ENCODE results near the gene UST. TPM values are rescaled to one million over a fixed set of nuclear protein-coding genes. Genes with fewer than 3 reads are reported as not detected.

Gene UST
- total and polyA plus RNA-seq, 2 experiments from 2014 or later, result 2.9 to 4.0 TPM

DNA sequence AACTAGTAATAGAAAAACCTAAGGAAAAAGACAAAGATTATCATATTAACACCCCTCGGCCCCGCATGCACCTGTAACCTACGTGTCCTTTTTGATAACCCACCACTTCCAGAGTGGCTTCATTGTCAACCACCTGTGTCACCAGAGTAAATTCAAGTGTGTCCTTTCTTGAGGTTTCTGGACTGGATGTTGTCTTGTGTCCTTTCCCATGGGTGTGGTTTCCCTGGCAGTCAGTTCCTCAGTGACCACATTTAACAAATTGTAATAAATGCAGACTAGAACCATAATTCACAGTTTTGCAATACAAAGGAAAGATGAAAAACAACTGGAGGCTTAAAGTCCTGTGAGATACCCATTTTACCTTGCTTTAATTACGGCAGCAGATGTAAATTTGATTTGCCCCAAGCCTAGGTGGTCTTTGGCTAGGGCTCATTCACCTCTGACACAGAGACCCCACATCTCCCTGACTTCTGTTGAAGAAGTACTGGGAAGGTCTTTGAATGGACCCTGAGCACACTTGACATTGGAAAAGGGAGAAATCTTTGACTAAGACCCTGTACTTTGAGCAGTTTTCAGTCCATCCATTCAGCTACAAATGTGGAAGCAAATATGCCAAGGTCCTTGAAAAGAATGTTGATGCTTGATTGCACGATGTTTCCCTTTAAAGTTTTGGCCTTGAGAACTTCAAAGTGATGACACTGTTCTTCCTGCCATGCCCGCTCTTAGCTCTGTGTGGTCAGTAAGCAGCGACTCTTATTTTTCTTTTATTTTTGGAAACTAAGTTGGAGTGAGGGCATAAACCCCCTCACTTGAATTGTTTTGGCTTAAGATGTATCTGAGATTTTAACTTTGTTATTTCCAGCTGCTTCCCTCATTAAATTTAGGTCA is 232.4 kb downstream of the UST start:
- Histone ChIP-seq H3K27me3 (no peaks in the 10 kb centered on the region), H3K9me3 (ENCODE audit: low read depth) (no peaks in the 10 kb centered on the region), H3K27ac (no peak overlapping the region), H3K4me1 (ENCODE audit: low read depth) (no peaks in the 10 kb centered on the region), H3K4me3 (no peak overlapping the region), H3K36me3 (no peaks in the 10 kb centered on the region)
- TF ChIP-seq CTCF (IDR thresholded peaks at IDR 0.05; ENCODE audit: low read depth, low read length), result no peak
- no peak for DNase-seq (ENCODE audit: low read depth in 1 of 2, low spot score in 1 of 2)

- Histone ChIP-seq H3K27ac (no peak overlapping the region), H3K4me1 (ENCODE audit: low read depth) (no peaks in the 10 kb centered on the region), H3K27me3 (no peaks in the 10 kb centered on the region), H3K36me3 (no peaks in the 10 kb centered on the region), H3K9me3 (ENCODE audit: low read depth) (no peaks in the 10 kb centered on the region), H3K4me3 (no peak overlapping the region)
- peak; percentile 14 to 31 for DNase-seq (ENCODE audit: low read depth in 1 of 2, low spot score in 1 of 2)
- no peak for TF ChIP-seq CTCF (IDR thresholded peaks at IDR 0.05; ENCODE audit: low read depth, low read length)
Observed at GRCh38 chr6:148980234-148980633, 233.4 kb downstream of the UST start.

DNA sequence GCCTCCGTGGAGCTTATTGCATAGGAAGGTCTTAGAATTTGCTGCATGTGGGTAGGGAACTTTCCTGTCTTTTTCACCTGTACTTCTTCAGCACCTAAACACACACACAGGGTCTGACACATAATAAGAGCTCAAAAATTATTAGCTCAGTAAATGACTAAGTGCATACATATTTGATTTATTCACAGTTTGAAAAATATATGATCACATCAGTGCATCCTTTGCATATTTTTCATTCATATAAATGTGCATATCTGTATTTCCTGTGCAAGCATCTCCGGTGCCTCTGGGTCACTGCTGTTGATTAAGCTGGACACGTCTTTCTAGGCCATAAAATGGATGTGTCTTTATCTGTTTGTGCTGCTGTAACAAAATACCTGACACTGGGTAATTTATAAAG is 234.7 kb downstream of the UST start:
- no peaks in the 10 kb centered on the region for H3K27me3 ChIP-seq
- TF ChIP-seq CTCF (IDR thresholded peaks at IDR 0.05; ENCODE audit: low read depth, low read length), result no peak
- no peak for DNase-seq (ENCODE audit: low read depth in 1 of 2, low spot score in 1 of 2)
- no peak overlapping the region for H3K4me3 ChIP-seq
- H3K36me3 ChIP-seq, result no peaks in the 10 kb centered on the region
- H3K4me1 ChIP-seq (ENCODE audit: low read depth), result no peaks in the 10 kb centered on the region
- no peaks in the 10 kb centered on the region for H3K9me3 ChIP-seq (ENCODE audit: low read depth)
- H3K27ac ChIP-seq, result no peak overlapping the region

- DNase-seq (ENCODE audit: low read depth in 1 of 2, low spot score in 1 of 2), result peak in 1 of 2 donors; percentile 9
- Histone ChIP-seq H3K4me1 (ENCODE audit: low read depth) (no peaks in the 10 kb centered on the region), H3K9me3 (ENCODE audit: low read depth) (no peaks in the 10 kb centered on the region), H3K36me3 (no peaks in the 10 kb centered on the region), H3K27me3 (no peaks in the 10 kb centered on the region), H3K4me3 (no peak overlapping the region), H3K27ac (no peak overlapping the region)
- no peak for TF ChIP-seq CTCF (IDR thresholded peaks at IDR 0.05; ENCODE audit: low read depth, low read length)
Observed at GRCh38 chr6:148983101-148983761, 236.4 kb downstream of the UST start.

GRCh38 chr6:148983966-148984365 is 237.1 kb downstream of the UST start:
- H3K4me1 ChIP-seq (ENCODE audit: low read depth), result no peaks in the 10 kb centered on the region
- no peaks in the 10 kb centered on the region for H3K36me3 ChIP-seq
- no peak overlapping the region for H3K4me3 ChIP-seq
- no peak for TF ChIP-seq CTCF (IDR thresholded peaks at IDR 0.05; ENCODE audit: low read depth, low read length)
- no peak for DNase-seq (ENCODE audit: low read depth in 1 of 2, low spot score in 1 of 2)
- H3K9me3 ChIP-seq (ENCODE audit: low read depth), result no peaks in the 10 kb centered on the region
- H3K27me3 ChIP-seq, result no peaks in the 10 kb centered on the region
- no peak overlapping the region for H3K27ac ChIP-seq

All from cardiac muscle cell (in vitro differentiated cells and primary cell).